HG03045 (cell line): ENCODE data around the gene TENT4B.

ENCODE experiments used
- ATAC-seq: cut with Tn5 transposase; IDR thresholded peaks from one replicate; pipeline ENCODE4 v1.9.1; 2021; ENCODE audit warnings: mild to moderate bottlenecking, moderate library complexity; ENCODE audit not compliant: unreplicated experiment

TENT4B gene

DNA sequence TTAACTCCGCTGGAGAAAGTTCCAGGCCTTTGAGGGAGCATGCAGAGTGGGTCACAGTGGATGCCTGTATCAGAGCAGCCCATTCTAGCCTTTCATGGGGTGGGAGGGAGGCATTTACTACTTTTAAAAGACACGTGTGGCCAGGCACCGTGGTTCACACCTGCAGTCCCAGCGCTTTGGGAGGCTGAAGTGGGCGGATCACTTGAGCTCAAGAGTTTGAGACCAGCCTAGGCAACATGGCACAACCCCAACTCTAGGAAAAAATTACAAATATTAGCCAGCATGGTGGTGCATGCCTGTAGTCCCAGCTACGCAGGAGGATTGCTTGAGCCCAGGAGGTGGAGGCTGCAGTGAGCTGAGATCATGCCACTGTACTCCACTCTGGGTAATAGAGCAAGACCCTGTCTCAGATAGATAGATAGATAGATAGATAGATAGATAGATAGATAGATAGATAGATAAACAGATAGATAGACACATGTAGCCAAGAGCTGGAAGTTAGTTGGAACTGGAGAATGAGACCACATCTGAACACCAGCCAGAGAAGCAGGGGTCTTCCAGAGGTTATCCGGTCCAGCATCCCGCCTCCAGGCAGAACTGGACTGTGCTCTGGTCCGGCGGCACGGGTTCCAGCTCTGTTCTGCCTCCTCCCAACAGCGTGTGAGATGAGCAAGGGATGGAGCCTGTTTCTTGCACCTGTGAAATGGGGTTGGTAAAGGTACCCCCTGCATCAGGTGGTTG is 116.8 kb downstream of the TENT4B start:
- ATAC-seq: no peak

DNA sequence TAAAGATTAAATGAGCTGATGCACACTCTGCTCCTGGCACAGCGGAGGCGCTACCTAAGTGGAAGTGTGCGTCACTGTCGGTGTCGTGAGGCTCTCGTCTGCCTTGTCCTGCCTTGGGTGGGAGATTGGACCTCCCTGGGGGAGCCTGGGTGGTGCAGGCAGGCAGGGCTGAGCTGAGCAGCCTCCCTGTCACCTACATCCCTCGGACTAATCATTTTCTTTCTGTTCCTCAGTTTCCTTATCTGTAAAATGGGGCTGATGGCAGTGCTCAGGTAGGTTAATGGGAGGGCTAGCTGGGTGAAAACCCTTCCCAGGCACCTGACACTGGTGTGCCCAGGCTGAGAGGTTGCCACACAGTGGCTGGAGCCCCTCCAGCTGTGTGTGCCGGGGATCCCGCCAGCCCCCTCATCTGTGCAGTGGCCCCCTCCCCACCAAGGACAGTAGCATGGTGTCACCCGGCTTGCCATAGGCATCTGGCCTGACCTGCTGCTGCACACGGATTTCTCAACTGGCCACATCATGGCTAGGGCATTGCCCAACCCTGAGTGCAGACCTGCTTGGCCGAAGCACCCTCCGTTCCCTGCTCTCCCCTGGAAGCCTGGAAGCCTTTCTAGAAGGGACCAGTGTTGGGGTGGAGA is 117.5 kb downstream of the TENT4B start:
- no peak for ATAC-seq

DNA sequence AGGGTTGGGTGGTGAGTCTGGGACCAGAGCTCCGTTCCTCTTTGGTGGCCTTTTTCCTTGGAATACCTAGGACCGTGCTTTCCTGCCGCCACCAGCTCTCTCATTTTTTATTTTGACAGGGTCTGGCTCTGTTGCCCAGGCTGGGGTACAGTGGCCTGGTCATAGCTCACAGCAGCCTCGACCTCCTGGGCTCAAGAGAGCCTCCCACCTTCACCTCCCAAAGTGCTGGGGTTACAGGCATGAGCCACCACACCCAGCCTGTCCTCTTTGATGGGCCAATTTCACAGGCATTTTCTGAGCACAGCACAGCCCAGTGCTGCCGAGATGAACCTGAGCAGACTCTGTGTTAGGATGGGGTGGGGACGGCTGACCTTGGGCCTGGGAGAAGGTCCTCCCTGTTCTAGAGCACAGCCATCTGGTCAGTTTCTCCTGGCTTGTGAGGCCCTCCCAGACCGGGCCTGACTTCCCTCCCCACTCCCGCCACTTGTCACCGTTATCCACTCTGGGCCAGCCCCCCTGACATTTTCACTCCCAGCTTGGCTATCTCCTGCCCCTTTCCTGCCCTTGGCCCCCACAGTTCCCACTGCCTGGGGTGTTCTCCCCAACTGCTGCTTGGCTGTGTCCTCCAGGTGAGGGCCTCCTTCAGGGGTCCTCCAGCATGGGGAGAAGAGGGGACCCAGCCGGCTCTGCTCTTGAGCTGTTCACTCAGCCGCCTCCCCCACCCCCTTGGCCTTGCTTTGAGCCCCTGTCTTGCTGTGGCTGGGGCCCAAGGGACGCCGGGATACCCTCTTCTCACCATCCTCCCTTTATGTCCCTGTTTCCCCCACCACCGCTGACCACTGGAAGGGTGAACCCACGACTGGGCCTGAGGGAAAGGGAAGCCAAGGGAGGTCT is 118.3 kb downstream of the TENT4B start:
- ATAC-seq: no peak

DNA sequence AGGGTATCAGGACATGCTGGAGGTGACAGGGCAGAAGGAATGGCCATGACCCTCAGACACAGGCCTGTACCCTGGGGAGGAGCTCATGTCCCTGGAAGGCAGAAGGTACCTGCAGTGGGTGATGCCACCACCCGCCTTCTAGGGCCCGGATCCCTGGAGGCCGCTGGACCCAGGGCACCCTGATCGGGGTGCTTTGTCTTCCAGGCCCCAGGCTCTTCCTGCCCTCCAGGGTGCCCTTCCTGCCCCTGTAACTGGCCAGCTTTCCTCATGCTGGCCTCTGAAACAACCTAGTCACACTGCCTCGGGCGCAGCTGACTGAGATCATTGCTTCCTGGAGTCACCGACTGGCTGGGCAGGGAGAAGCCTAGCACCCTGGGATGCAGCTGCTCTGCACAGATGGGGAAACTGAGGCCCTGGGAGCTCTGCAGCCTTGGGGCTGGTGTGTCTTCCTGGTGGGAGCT is 119.0 kb downstream of the TENT4B start:
- ATAC-seq: no peak

DNA sequence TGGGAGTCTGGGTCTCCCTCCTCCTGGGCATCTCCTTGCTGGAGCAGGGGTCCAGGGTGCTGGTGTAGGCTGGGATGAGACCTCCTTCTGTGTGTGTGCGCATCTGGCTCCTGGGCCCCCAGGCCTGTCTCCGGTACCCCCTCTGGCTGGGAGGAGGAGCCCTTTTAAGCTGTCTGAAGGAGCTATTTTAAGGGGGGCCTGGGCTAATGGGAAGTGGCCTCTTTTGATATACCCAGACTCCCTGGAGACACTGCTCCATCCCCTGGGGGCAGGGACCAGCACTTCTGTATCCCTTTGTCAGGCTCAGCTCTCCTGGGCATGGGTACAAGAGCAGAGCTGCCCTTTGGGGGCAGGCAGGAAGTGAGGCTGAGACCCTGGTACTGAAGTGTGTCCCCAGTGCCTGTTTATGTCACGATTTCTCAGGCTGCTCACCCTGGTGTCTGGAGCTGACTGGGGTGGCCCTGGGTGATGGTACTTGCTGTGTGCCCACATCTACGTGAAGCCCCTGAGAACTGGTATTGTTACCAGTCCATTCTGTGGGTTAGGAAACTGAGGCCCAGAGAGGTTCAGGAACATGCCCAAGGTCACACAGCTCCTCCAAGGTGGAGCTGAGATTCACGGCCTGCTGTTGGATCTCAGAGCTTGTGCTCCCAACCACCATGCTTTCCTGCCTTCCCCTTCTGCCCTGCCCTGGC is 119.7 kb downstream of the TENT4B start:
- no peak for ATAC-seq

DNA sequence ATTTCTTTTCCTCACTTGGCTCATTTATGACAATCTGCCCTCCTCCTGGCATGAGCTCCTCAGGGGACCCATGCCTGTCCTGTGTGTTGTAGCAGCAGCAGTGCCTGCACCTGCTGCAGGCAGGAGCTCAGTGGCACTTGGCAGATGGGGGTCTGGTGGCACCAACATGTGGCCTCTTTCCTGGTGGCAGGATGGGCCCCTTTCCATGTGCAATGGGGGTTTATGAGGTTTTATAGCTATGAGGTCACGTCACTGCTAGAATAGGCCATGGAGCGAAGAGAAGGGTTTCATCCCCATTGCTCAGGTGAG is 120.2 kb downstream of the TENT4B start:
- ATAC-seq: no peak

DNA sequence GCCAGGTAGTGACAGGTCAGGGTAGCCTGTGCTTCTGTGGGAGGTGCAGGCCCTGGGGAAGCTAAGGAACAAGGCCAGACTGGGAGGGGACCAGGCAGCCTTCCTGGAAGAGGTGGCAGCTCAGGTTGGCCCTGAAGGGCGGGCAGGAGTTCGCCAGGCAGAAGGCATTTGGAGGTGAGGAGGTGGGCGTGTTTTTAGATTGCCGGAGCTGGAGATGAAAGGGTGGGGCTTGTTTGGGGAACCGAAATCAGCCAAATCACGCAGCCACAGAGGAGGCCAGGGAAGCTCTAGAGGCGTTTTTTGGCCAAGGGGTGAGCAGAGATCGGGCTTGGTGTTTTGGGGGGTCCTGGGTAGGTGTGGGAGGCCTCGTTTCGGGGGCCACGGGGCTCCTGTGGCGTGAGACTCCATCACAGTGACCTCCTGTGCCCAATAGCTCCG is 120.8 kb downstream of the TENT4B start:
- peak; percentile 58 for ATAC-seq

DNA sequence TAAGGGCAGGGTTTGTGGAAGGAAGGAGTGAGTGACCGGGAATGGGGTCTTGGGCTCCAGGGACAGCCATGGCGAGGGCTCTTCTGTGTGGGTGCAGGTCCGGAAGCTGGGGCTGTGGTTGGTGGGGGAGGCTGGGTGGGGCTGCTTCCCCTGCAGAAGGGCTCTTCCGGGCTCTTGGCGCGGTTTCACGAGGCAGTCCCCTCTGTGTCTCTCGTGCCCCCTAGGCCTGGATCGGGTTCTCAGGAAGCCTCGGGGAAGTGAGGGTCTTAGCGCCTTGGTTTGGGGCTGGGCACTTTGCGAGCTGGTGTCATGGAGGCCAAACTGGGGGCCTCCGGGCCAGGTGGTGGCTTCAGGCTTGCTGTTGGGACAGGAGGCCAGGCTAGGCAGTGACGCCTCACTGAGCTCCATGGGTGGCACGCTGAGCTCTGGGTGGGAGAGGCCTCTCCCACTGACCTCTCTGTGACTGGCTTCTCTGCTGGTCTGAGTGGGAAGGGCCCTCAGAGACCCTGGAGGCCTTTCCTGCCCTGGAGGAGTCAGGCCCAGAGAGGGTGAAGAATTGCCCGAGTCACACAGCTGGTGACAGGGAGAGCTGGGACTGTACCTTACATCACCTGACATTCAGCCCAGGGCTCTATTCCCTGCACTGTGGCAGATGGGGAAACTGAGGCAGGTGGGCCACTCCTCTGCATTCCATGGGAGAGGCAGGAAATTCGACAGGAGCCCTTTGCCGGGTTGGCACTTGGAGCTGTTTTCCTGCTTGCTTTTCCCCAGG is 121.4 kb downstream of the TENT4B start:
- peak; percentile 22 for ATAC-seq

DNA sequence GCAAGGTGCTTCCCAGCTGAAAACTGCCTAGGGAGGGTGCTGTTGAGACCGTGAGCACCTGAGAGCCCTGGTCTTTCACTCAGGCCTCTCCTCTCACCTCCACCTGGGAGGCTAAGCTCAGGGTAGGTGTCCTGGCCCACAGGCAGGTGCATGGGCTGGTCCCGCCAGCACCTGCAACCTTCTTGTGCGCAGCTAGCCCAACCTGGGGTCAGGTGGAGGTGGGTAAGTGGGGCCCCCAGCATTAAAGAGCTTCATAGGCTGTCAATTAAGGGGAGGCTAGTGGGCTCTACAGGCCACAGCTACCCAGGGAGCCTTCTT is 122.0 kb downstream of the TENT4B start:
- no peak for ATAC-seq

DNA sequence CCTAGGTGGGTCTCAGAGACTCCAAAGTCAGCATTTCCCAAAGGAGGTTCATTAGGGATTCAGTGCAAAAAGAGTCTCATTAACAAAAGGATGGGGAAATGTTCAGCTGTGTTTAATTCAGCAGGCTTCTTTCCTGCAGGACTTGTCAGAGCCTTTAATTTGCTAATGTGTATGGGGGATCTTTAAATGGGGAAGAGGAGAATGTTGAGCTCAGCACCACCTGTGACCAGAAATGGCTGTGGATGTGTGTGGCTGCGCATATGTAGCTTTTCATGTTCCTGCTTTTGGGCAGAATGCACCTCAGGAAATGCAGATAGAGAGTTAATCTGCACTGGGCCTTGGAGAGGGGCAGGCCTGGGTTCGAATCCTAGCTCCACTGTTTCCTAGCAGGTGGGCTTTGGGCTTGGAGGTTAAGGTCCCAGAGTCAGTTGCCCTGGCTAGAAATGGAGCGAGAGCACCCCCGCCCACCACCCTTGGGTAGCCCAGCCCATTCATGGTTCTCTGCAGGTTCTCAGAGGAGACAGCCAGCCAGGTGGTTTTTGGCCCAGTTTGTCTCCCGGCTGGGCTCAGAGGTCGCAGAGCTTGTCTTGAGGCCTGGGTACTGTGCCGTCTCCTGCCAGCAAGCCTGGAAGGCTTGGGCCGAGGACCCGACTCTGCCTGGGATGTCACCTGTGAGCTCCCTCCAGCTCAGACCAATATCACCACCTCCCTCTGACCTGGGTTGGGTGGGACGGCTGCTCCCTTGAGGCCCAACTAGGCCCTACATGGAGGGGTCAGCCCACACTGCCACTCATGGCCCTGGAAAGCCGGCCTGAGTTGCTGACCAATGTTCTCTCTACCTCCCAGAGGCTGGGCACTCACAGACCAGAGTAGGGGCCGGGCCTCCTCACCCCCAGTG is 122.6 kb downstream of the TENT4B start:
- no peak for ATAC-seq

DNA sequence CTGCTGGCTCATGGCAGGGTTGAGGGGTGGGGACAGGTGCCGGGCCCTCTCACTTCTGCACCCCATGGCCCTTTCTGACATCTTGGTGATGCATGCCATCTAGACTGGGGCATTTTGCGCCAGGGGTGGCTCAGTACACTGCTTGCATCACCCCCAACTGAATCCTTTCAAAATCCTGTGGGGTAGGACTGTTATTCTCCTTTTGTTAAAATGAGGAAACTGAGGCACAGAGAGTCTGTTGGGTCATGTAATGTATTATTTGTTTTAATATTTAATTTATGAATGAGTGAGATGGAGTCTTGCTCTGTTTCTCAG is 123.2 kb downstream of the TENT4B start:
- no peak for ATAC-seq

DNA sequence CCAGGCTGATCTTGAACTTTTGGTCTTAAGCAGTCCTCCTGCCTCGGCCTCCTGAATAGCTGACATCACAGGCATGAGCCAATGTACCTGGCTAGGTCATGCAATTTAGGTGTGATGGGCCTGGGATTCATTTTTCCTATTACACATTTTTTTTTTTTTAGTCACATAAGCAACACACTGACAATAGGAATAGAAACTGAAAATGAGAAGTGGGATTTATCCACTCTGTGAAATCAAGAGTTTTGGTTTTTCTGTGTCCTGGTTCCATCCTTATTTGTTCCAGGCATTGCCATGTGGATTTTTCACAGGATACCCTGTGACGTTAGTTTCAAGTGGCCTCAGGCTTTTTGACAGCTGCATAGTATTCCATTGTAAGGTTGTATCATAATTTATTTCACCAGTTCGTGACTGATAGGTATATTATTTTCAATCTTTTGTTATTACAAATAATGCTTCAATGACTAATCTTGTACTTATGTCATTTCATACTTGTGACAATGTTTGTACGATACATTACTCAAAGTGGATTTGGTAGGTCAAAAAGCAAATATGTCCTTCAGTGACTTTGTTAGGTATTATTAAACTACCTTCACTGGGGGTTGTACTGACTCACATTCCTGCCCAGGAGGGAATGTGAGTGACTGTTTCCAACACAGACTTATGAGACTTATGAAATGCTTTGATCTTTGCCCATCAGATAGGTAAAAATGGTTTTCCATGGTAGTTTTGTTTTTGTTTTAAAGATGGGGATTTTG is 123.9 kb downstream of the TENT4B start:
- ATAC-seq: no peak

DNA sequence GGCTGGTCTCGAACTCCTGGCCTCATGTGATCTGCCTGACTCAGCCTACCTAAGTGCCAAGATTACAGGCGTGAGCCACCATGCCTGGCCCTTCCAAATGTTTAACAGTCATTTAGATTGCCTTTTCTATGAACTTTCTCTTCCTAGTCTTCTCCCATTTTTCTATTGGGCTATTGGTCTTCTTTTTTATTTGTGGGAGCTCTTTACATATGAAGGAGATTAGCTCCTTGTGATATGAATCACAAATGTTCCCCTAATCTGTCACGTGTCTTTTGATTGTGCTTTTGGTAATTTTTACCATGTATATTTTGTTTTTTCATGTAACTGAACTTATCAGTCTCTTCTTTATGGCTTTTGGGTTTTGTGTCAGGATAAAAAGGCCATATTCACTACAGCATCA is 125.1 kb downstream of the TENT4B start:
- ATAC-seq: no peak

DNA sequence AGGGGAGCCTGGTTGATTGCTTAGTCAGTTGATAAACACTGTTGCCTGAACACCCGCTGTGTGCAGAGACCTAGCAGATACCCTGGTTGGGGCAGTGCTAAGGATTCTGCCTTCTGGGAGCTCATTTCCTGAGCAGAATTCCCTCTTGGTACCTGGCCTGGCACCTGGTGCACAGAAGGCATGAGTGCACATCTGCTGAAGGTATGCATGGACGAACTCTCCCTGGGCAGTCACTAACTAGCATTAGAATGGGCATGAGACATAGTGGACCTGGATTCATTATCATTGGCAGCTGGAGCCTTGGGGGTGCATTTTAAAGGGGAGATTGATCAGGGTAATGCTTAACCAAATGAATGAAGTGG is 126.4 kb downstream of the TENT4B start:
- ATAC-seq: no peak

DNA sequence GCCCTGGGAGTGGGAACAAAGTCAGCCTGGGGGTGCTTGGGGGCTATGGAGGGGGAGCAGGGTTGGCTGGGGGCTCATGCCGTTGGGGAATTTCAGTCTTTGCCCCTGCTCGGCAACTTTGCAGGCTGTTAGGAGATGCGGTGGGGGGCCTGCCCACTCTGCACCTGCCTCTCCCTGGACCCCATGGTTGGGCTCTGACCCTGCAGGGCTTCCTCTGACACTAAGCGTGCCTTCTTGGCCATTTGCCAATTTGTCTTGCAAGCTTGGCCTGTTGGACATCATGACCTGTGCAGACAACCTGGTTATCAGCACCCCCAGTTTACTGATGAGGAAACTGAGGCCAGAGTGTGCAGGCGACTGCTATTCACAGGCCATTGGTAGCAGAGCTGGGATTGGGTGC is 127.8 kb downstream of the TENT4B start:
- ATAC-seq: no peak
